Measurements from ENCODE around the gene DDX56.

DDX56 gene

GRCh38 chr7:44536090-44536489 is 37.6 kb downstream of the DDX56 start:
- H3K27me3 ChIP-seq (replicated peaks; ENCODE audit: control insufficient read depth, insufficient read depth, low read length, poor library complexity, severe bottlenecking), result no peaks in the 10 kb centered on the region
- H3K9me3 ChIP-seq (ENCODE audit: control insufficient read depth, low read length), result no peaks in the 10 kb centered on the region
- DNase-seq, result no peak
- H3K4me1 ChIP-seq (ENCODE audit: control insufficient read depth, insufficient read depth, low read length, poor library complexity, severe bottlenecking), result no peaks in the 10 kb centered on the region
- H3K36me3 ChIP-seq (ENCODE audit: control insufficient read depth, insufficient read depth, low read length), result no peaks in the 10 kb centered on the region
- no peak overlapping the region for H3K4me3 ChIP-seq (ENCODE audit: insufficient read depth, low read depth, low read length, poor library complexity, severe bottlenecking)
- no peak overlapping the region for H3K27ac ChIP-seq (ENCODE audit: insufficient read depth, low read length, poor library complexity, severe bottlenecking)

- no peak overlapping the region for H3K4me3 ChIP-seq (ENCODE audit: insufficient read depth, low read depth, low read length, poor library complexity, severe bottlenecking)
- no peak for DNase-seq
- no peaks in the 10 kb centered on the region for H3K4me1 ChIP-seq (ENCODE audit: control insufficient read depth, insufficient read depth, low read length, poor library complexity, severe bottlenecking)
- no peaks in the 10 kb centered on the region for H3K9me3 ChIP-seq (ENCODE audit: control insufficient read depth, low read length)
- no peak overlapping the region for H3K27ac ChIP-seq (ENCODE audit: insufficient read depth, low read length, poor library complexity, severe bottlenecking)
- no peaks in the 10 kb centered on the region for H3K27me3 ChIP-seq (replicated peaks; ENCODE audit: control insufficient read depth, insufficient read depth, low read length, poor library complexity, severe bottlenecking)
- no peaks in the 10 kb centered on the region for H3K36me3 ChIP-seq (ENCODE audit: control insufficient read depth, insufficient read depth, low read length)
Measured at GRCh38 chr7:44535348-44536064, 38.2 kb downstream of the DDX56 start.

GRCh38 chr7:44534501-44534900 is 39.2 kb downstream of the DDX56 start:
- DNase-seq, result peak in 1 of 3 donors; percentile 21
- H3K36me3 ChIP-seq (ENCODE audit: control insufficient read depth, insufficient read depth, low read length), result no peaks in the 10 kb centered on the region
- no peaks in the 10 kb centered on the region for H3K4me1 ChIP-seq (ENCODE audit: control insufficient read depth, insufficient read depth, low read length, poor library complexity, severe bottlenecking)
- H3K4me3 ChIP-seq (ENCODE audit: insufficient read depth, low read depth, low read length, poor library complexity, severe bottlenecking), result no peak overlapping the region
- no peaks in the 10 kb centered on the region for H3K27me3 ChIP-seq (replicated peaks; ENCODE audit: control insufficient read depth, insufficient read depth, low read length, poor library complexity, severe bottlenecking)
- no peak overlapping the region for H3K27ac ChIP-seq (ENCODE audit: insufficient read depth, low read length, poor library complexity, severe bottlenecking)
- H3K9me3 ChIP-seq (ENCODE audit: control insufficient read depth, low read length), result no peaks in the 10 kb centered on the region

GRCh38 chr7:44534087-44534486 is 39.6 kb downstream of the DDX56 start:
- Histone ChIP-seq H3K27me3 (replicated peaks; ENCODE audit: control insufficient read depth, insufficient read depth, low read length, poor library complexity, severe bottlenecking) (no peaks in the 10 kb centered on the region), H3K9me3 (ENCODE audit: control insufficient read depth, low read length) (no peaks in the 10 kb centered on the region), H3K4me1 (ENCODE audit: control insufficient read depth, insufficient read depth, low read length, poor library complexity, severe bottlenecking) (no peaks in the 10 kb centered on the region), H3K4me3 (ENCODE audit: insufficient read depth, low read depth, low read length, poor library complexity, severe bottlenecking) (no peak overlapping the region), H3K36me3 (ENCODE audit: control insufficient read depth, insufficient read depth, low read length) (no peaks in the 10 kb centered on the region), H3K27ac (ENCODE audit: insufficient read depth, low read length, poor library complexity, severe bottlenecking) (no peak overlapping the region)
- no peak for DNase-seq

- no peak overlapping the region for H3K27ac ChIP-seq (ENCODE audit: insufficient read depth, low read length, poor library complexity, severe bottlenecking)
- no peak overlapping the region for H3K4me3 ChIP-seq (ENCODE audit: insufficient read depth, low read depth, low read length, poor library complexity, severe bottlenecking)
- no peaks in the 10 kb centered on the region for H3K36me3 ChIP-seq (ENCODE audit: control insufficient read depth, insufficient read depth, low read length)
- DNase-seq, result no peak
- H3K9me3 ChIP-seq (ENCODE audit: control insufficient read depth, low read length), result no peaks in the 10 kb centered on the region
- no peaks in the 10 kb centered on the region for H3K4me1 ChIP-seq (ENCODE audit: control insufficient read depth, insufficient read depth, low read length, poor library complexity, severe bottlenecking)
- H3K27me3 ChIP-seq (replicated peaks; ENCODE audit: control insufficient read depth, insufficient read depth, low read length, poor library complexity, severe bottlenecking), result no peaks in the 10 kb centered on the region
Measured at GRCh38 chr7:44533301-44534055, 40.2 kb downstream of the DDX56 start.

GRCh38 chr7:44531421-44532380 is 42.0 kb downstream of the DDX56 start:
- Histone ChIP-seq H3K4me1 (ENCODE audit: control insufficient read depth, insufficient read depth, low read length, poor library complexity, severe bottlenecking) (no peaks in the 10 kb centered on the region), H3K27me3 (replicated peaks; ENCODE audit: control insufficient read depth, insufficient read depth, low read length, poor library complexity, severe bottlenecking) (no peaks in the 10 kb centered on the region), H3K36me3 (ENCODE audit: control insufficient read depth, insufficient read depth, low read length) (no peaks in the 10 kb centered on the region), H3K4me3 (ENCODE audit: insufficient read depth, low read depth, low read length, poor library complexity, severe bottlenecking) (no peak overlapping the region), H3K9me3 (ENCODE audit: control insufficient read depth, low read length) (no peaks in the 10 kb centered on the region), H3K27ac (ENCODE audit: insufficient read depth, low read length, poor library complexity, severe bottlenecking) (no peak overlapping the region)
- no peak for DNase-seq

- no peak for DNase-seq
- Histone ChIP-seq H3K4me1 (ENCODE audit: control insufficient read depth, insufficient read depth, low read length, poor library complexity, severe bottlenecking) (no peaks in the 10 kb centered on the region), H3K9me3 (ENCODE audit: control insufficient read depth, low read length) (no peaks in the 10 kb centered on the region), H3K4me3 (ENCODE audit: insufficient read depth, low read depth, low read length, poor library complexity, severe bottlenecking) (no peak overlapping the region), H3K27me3 (replicated peaks; ENCODE audit: control insufficient read depth, insufficient read depth, low read length, poor library complexity, severe bottlenecking) (no peaks in the 10 kb centered on the region), H3K36me3 (ENCODE audit: control insufficient read depth, insufficient read depth, low read length) (no peaks in the 10 kb centered on the region), H3K27ac (ENCODE audit: insufficient read depth, low read length, poor library complexity, severe bottlenecking) (no peak overlapping the region)
Measured at GRCh38 chr7:44530990-44531389, 42.7 kb downstream of the DDX56 start.

- H3K4me3 ChIP-seq (ENCODE audit: insufficient read depth, low read depth, low read length, poor library complexity, severe bottlenecking), result no peak overlapping the region
- H3K36me3 ChIP-seq (ENCODE audit: control insufficient read depth, insufficient read depth, low read length), result no peaks in the 10 kb centered on the region
- H3K4me1 ChIP-seq (ENCODE audit: control insufficient read depth, insufficient read depth, low read length, poor library complexity, severe bottlenecking), result no peaks in the 10 kb centered on the region
- H3K9me3 ChIP-seq (ENCODE audit: control insufficient read depth, low read length), result no peaks in the 10 kb centered on the region
- DNase-seq, result no peak
- H3K27ac ChIP-seq (ENCODE audit: insufficient read depth, low read length, poor library complexity, severe bottlenecking), result no peak overlapping the region
- H3K27me3 ChIP-seq (replicated peaks; ENCODE audit: control insufficient read depth, insufficient read depth, low read length, poor library complexity, severe bottlenecking), result no peaks in the 10 kb centered on the region
Measured at GRCh38 chr7:44524811-44525388, 48.8 kb downstream of the DDX56 start.

- H3K4me1 ChIP-seq (ENCODE audit: control insufficient read depth, insufficient read depth, low read length, poor library complexity, severe bottlenecking), result no peaks in the 10 kb centered on the region
- H3K27ac ChIP-seq (ENCODE audit: insufficient read depth, low read length, poor library complexity, severe bottlenecking), result no peak overlapping the region
- H3K27me3 ChIP-seq (replicated peaks; ENCODE audit: control insufficient read depth, insufficient read depth, low read length, poor library complexity, severe bottlenecking), result no peaks in the 10 kb centered on the region
- no peaks in the 10 kb centered on the region for H3K36me3 ChIP-seq (ENCODE audit: control insufficient read depth, insufficient read depth, low read length)
- no peaks in the 10 kb centered on the region for H3K9me3 ChIP-seq (ENCODE audit: control insufficient read depth, low read length)
- H3K4me3 ChIP-seq (ENCODE audit: insufficient read depth, low read depth, low read length, poor library complexity, severe bottlenecking), result no peak overlapping the region
- DNase-seq, result no peak
Measured at GRCh38 chr7:44522315-44522714, 51.4 kb downstream of the DDX56 start.

Measured in effector memory CD4-positive, alpha-beta T cell (primary cell).